T-helper 2 cell treated with Interferon-gamma antibody and Interleukin-4, amounts not matched to agents 100 ng/mL and 5 ng/mL, for 36 hours (primary cell): ENCODE data around the gene CASP9. TPM values are rescaled to one million over a fixed set of nuclear protein-coding genes. Genes with fewer than 3 reads are reported as not detected.

ENCODE experiments used
- intact Hi-C: fragments of 100-400 bp; cut with micrococcal nuclease; formaldehyde crosslinking; loops from one replicate; pipeline ENCODE4 v1.15.1; 2023
- total RNA-seq: library from RNA; stranded (reverse); gene quantifications from 2 replicates; pipeline ENCODE4 v1.2.3, GENCODE V29; 2022

Gene CASP9
- total RNA-seq, 1 donor from 2014 or later = 18.3 TPM

DNA sequence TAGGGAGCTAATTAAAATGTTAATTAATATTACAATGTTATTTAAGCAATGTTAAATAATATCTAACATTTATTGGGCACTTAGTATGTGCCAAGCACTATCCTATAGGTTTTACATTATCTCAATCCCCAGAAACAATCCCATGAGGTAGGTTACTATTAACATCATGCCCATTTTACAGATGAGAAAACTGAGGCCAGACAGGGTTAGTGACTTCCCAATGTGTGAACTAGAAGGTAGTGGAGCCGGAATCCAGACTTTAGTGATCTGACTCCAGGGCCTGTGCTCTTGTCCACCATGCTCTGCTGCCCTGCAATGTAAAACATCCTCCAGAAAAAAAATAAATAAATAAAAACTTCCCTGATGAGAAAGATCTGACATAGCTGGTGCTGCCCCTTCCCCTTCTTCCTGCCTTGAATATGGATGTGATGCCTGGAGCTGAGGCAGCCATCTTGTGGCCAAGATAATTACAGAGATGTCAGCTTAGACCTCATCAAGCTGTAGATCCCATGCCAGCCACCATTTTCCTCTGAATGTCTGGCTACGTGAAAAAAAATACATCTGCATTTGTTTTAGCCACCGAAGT lies 75.0 kb downstream of the CASP9 start:
- intact Hi-C loops = no loop called here

GRCh38 chr1:15446212-15446611 lies 77.8 kb downstream of the CASP9 start:
- intact Hi-C loops = no loop called here

- intact Hi-C loops = no loop called here
These were observed 78.5 kb downstream of the CASP9 start for GRCh38 chr1:15445390-15446122.

DNA sequence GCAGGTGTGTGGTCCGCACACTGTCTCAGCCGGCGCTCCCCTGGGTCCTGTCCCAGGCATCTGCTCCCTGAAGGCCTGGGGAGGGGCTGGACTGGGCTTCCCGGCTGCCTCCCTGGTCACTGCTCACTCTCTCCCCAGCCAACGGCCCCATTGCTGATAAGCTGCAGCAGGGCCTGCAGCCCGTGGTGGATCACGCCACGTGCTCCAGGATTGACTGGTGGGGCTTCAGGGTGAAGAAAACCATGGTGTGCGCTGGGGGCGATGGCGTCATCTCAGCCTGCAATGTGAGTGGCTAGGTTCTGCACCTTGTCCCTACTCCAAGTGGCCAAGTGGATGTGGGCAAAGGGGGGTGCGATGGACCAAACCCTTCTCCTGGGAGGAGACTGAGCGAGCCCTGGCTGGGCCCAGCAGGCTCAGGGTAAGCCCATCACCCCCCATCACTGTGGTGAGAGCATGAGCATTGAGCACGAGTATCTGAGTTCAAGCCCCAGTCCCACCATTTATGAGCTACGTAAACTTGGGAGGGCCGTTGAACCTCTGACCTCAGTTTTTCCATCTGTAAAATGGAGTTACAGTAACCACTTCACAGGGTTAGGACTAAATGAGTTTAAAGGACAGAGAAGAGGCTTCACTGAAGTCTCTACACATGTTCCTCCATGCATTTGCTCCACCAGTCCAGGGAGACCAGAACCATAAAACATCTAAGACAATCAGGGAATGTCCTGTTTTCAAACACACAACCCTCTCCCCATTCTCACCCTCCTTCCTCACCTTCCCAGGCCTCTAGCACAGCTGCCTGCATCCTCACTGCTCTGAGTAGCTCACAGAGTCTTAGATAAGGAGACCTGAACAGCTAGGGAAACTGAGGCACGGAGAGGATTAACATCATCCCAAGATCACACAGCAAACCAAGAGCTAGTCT lies 79.3 kb downstream of the CASP9 start:
- intact Hi-C loops = no loop called here

DNA sequence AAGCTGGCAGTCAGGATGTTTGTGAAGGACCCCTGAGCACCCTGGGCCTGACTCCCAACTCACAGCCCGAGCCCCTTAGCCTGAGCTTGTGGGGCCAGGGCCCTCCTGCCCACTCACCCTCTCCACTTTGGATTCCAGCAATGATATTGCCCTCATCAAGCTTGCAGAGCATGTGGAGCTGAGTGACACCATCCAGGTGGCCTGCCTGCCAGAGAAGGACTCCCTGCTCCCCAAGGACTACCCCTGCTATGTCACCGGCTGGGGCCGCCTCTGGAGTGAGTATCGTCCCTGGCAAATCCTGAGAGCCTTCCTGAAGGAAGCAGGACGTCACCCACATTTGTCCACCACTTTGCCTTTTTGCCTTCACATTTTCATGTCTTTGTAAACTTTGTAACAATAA lies 80.7 kb downstream of the CASP9 start:
- intact Hi-C loops = no loop called here

DNA sequence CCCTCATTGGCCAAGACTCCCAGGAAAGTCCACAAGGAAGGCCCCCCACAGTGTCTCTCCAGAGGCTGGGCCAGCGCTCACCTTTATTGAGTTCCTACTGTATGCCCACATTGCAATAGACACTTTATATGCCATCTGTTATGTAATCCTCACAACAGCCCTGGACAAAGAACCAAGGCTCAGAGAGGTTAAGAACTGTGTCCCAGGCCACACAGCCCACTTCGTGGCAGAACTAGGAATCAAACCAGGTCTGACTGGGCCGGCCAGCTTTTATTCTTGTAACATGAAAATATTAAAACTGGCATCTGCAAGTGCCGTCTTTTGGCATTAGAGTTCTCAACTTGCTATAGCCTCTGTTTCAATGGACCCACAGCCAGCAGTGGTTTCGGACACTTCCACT lies 81.3 kb downstream of the CASP9 start:
- intact Hi-C loops = no loop called here

- intact Hi-C loops = no loop called here
These were observed 81.9 kb downstream of the CASP9 start for GRCh38 chr1:15442119-15442518.

Other genes starting within 250 kb of the CASP9 start
- gene EFHD2, start 114.3 kb downstream of the CASP9 start, total RNA-seq = 109 and 110 TPM in 2 replicates
- 0.66 and 1.0 TPM in 2 replicates for gene CTRC, start 85.8 kb downstream of the CASP9 start, total RNA-seq
- not detected in 2 replicates for gene CELA2A, start 67.5 kb downstream of the CASP9 start, total RNA-seq
- not detected in 2 replicates for gene CELA2B, start 48.1 kb downstream of the CASP9 start, total RNA-seq
- gene DNAJC16, start 2.6 kb upstream of the CASP9 start, total RNA-seq = 18.5 and 20.6 TPM in 2 replicates
- 20.2 and 20.4 TPM in 2 replicates for gene AGMAT, start 60.8 kb upstream of the CASP9 start, total RNA-seq
- gene DDI2, start 93.2 kb upstream of the CASP9 start, total RNA-seq = 32.9 and 33.7 TPM in 2 replicates
- gene PLEKHM2, start 160.1 kb upstream of the CASP9 start, total RNA-seq = 49.3 and 56.7 TPM in 2 replicates
- gene SLC25A34, start 212.0 kb upstream of the CASP9 start, total RNA-seq = 2.1 and 2.5 TPM in 2 replicates
- not detected in 2 replicates for gene TMEM82, start 218.3 kb upstream of the CASP9 start, total RNA-seq
- not detected in 2 replicates for gene FBLIM1, start 234.6 kb upstream of the CASP9 start, total RNA-seq